ENCODE data around the gene ITFG1. TPM values are rescaled to one million over a fixed set of nuclear protein-coding genes. Genes with fewer than 3 reads are reported as not detected.

The ITFG1 gene
- total and polyA plus RNA-seq, 2 of the 13 experiments (the other 11 are each of a cell fraction or from before 2014, with no cell fraction given), result 74.5 to 150 TPM

GRCh38 chr16:47143677-47144558 is 316.9 kb downstream of the ITFG1 start, which contains the start of gene NETO2 (continued):
- TF ChIP-seq ZNF687 (CRISPR knock-in tag; IDR thresholded peaks at IDR 0.05) (peak; percentile 0), FOXP1 (IDR thresholded peaks at IDR 0.05) (no peak), FOXP1 (CRISPR knock-in tag; IDR thresholded peaks at IDR 0.05) (no peak), TFAP4 (IDR thresholded peaks at IDR 0.05; ENCODE audit: borderline replicate concordance, low read depth) (no peak), MXD1 (CRISPR knock-in tag; IDR thresholded peaks at IDR 0.05) (no peak; the same call in 1 of the 2 replicates), BRCA1 (CRISPR knock-in tag; IDR thresholded peaks at IDR 0.05) (no peak), RNF2 (conservative IDR thresholded peaks at IDR 0.05; ENCODE audit: low read depth) (peak; percentile 60; the same call in 1 of the 2 replicates), ZBTB43 (CRISPR knock-in tag; conservative IDR thresholded peaks at IDR 0.05) (no peak; the same call in 1 of the 2 replicates), ATF7-NPFF (CRISPR knock-in tag; IDR thresholded peaks at IDR 0.05; ENCODE audit: low read depth) (no peak; the same call in 1 of the 2 replicates), HOXA3 (CRISPR knock-in tag; IDR thresholded peaks at IDR 0.05) (peak; percentile 49; the same call in 1 of the 2 replicates), NKX3-1 (CRISPR knock-in tag; IDR thresholded peaks at IDR 0.05) (0 out of 2 replicates have a peak, but pooled peaks have one; percentile 47), ZNF883 (CRISPR knock-in tag; IDR thresholded peaks at IDR 0.05; ENCODE audit: not compliant biosample characterization) (no peak), NCOA2 (CRISPR knock-in tag; IDR thresholded peaks at IDR 0.05) (no peak; the same call in 1 of the 2 replicates), MAFF (IDR thresholded peaks at IDR 0.05; ENCODE audit: low read depth, low read length) (no peak), ZNF775 (CRISPR knock-in tag; IDR thresholded peaks at IDR 0.05; ENCODE audit: borderline replicate concordance) (no peak), ZBTB7B (CRISPR knock-in tag; IDR thresholded peaks at IDR 0.05) (peak; percentile 68; the same call in 1 of the 2 replicates), HMGA1 (CRISPR knock-in tag; conservative IDR thresholded peaks at IDR 0.05) (no peak), ZNF224 (CRISPR knock-in tag; IDR thresholded peaks at IDR 0.05) (no peak), TIGD3 (CRISPR knock-in tag; IDR thresholded peaks at IDR 0.05; ENCODE audit: borderline replicate concordance) (no peak)

Measured in HepG2 (cell line).